ENCODE data around the gene GLI2.

Gene GLI2

GRCh38 chr2:120700659-120701058 lies 35.0 kb upstream of the GLI2 start:
- DNase-seq (ENCODE audit: low read depth) = no peak
- H3K4me3 ChIP-seq (ENCODE audit: low read depth, low read length) = no peak overlapping the region
- TF ChIP-seq MYC (IDR thresholded peaks at IDR 0.05; ENCODE audit: low read depth, low read length) (no peak), CTCF (IDR thresholded peaks at IDR 0.05; ENCODE audit: low read depth, low read length) (no peak), POLR2A (IDR thresholded peaks at IDR 0.05; ENCODE audit: extremely low read depth, insufficient read length) (no peak), MAX (IDR thresholded peaks at IDR 0.05; ENCODE audit: low read depth, low read length) (no peak)

- TF ChIP-seq CTCF (IDR thresholded peaks at IDR 0.05; ENCODE audit: low read depth, low read length) (no peak), MYC (IDR thresholded peaks at IDR 0.05; ENCODE audit: low read depth, low read length) (no peak), POLR2A (IDR thresholded peaks at IDR 0.05; ENCODE audit: extremely low read depth, insufficient read length) (no peak), MAX (IDR thresholded peaks at IDR 0.05; ENCODE audit: low read depth, low read length) (no peak)
Observed at GRCh38 chr2:120701096-120701495, 34.6 kb upstream of the GLI2 start.

GRCh38 chr2:120701499-120701898 lies 34.2 kb upstream of the GLI2 start:
- no peak for DNase-seq (ENCODE audit: low read depth)
- TF ChIP-seq MAX (IDR thresholded peaks at IDR 0.05; ENCODE audit: low read depth, low read length) (no peak), POLR2A (IDR thresholded peaks at IDR 0.05; ENCODE audit: extremely low read depth, insufficient read length) (no peak), MYC (IDR thresholded peaks at IDR 0.05; ENCODE audit: low read depth, low read length) (no peak), CTCF (IDR thresholded peaks at IDR 0.05; ENCODE audit: low read depth, low read length) (no peak)
- no peak overlapping the region for H3K4me3 ChIP-seq (ENCODE audit: low read depth, low read length)

More at GRCh38 chr2:120701096-120701495, 34.6 kb upstream of the GLI2 start:
- H3K4me3 ChIP-seq (ENCODE audit: low read depth, low read length) = no peak overlapping the region
- DNase-seq (ENCODE audit: low read depth) = no peak

- H3K4me3 ChIP-seq (ENCODE audit: low read depth, low read length) = no peak overlapping the region
- no peak for DNase-seq (ENCODE audit: low read depth)
- TF ChIP-seq MAX (IDR thresholded peaks at IDR 0.05; ENCODE audit: low read depth, low read length) = no peak
Observed at GRCh38 chr2:120702061-120702460, 33.6 kb upstream of the GLI2 start.

- TF ChIP-seq MYC (IDR thresholded peaks at IDR 0.05; ENCODE audit: low read depth, low read length) = no peak
- no peak for TF ChIP-seq MAX (IDR thresholded peaks at IDR 0.05; ENCODE audit: low read depth, low read length)
- no peak for TF ChIP-seq POLR2A (IDR thresholded peaks at IDR 0.05; ENCODE audit: extremely low read depth, insufficient read length)
- no peak for TF ChIP-seq CTCF (IDR thresholded peaks at IDR 0.05; ENCODE audit: low read depth, low read length)
- H3K4me3 ChIP-seq (ENCODE audit: low read depth, low read length) = no peak overlapping the region
- no peak for DNase-seq (ENCODE audit: low read depth)
Observed at GRCh38 chr2:120702801-120703200, 32.9 kb upstream of the GLI2 start.

GRCh38 chr2:120703330-120703994 lies 32.2 kb upstream of the GLI2 start:
- peak; percentile 30 for DNase-seq (ENCODE audit: low read depth)
- TF ChIP-seq CTCF (IDR thresholded peaks at IDR 0.05; ENCODE audit: low read depth, low read length) = no peak
- TF ChIP-seq MYC (IDR thresholded peaks at IDR 0.05; ENCODE audit: low read depth, low read length) = no peak
- TF ChIP-seq POLR2A (IDR thresholded peaks at IDR 0.05; ENCODE audit: extremely low read depth, insufficient read length) = no peak
- TF ChIP-seq MAX (IDR thresholded peaks at IDR 0.05; ENCODE audit: low read depth, low read length) = no peak

More at GRCh38 chr2:120703330-120703994, 32.2 kb upstream of the GLI2 start:
- H3K4me3 ChIP-seq (ENCODE audit: low read depth, low read length) = no peak overlapping the region

Measured in NB4 (cell line).